Epithelial cell of esophagus (primary cell): ENCODE measurements around the gene CD14.

Experiments used
- DNase-seq: peaks from one replicate; pipeline ENCODE4 v3.0.0; 2010; ENCODE audit warnings: low read depth
- H3K4me3 ChIP-seq: 2 replicates; pipeline ENCODE4 v1.5.1; 2011; ENCODE audit warnings: mild to moderate bottlenecking, low read length, control low read depth
- CTCF ChIP-seq: IDR thresholded peaks from 2 replicates; pipeline ENCODE4 v1.5.1; 2011; ENCODE audit warnings: low read depth, mild to moderate bottlenecking, low read length, control low read depth, inconsistent platforms; ENCODE audit not compliant: insufficient read depth; ENCODE audit errors: missing control alignments

The CD14 gene

GRCh38 chr5:140633501-140633900, 526 bp upstream of the CD14 start:
- TF ChIP-seq CTCF = no peak
- H3K4me3 ChIP-seq = no peak overlapping the region
- DNase-seq = no peak

GRCh38 chr5:140632366-140633020, 482 bp downstream of the CD14 start:
- H3K4me3 ChIP-seq = peak overlapping the region; percentile 41
- DNase-seq = peak; percentile 86
- TF ChIP-seq CTCF = no peak

- peak overlapping the region; percentile 41 for H3K4me3 ChIP-seq
- no peak for TF ChIP-seq CTCF
- DNase-seq = no peak
Observed at GRCh38 chr5:140631831-140632365, 1.1 kb downstream of the CD14 start.

- no peak for DNase-seq
- no peak overlapping the region for H3K4me3 ChIP-seq
- TF ChIP-seq CTCF = no peak
Observed at GRCh38 chr5:140631036-140631417, 1.9 kb downstream of the CD14 start.

GRCh38 chr5:140630292-140631035, 2.5 kb downstream of the CD14 start:
- no peak overlapping the region for H3K4me3 ChIP-seq
- DNase-seq = peak; percentile 41
- no peak for TF ChIP-seq CTCF

- TF ChIP-seq CTCF = no peak
- peak; percentile 43 for DNase-seq
- H3K4me3 ChIP-seq = no peak overlapping the region
Observed at GRCh38 chr5:140628711-140629110, 4.3 kb downstream of the CD14 start.
